Measurements from ENCODE around the gene STARD9. TPM values are rescaled to one million over a fixed set of nuclear protein-coding genes. Genes with fewer than 3 reads are reported as not detected.
A peak's percentile ranks its signal among the peaks of the same experiment; 100 is the strongest.

The STARD9 gene
- total and polyA plus RNA-seq, 9 of the 15 experiments (the other 6 are each of a cell fraction or from before 2014, with no cell fraction given), result 0.45 to 6.0 (median 3.6) TPM

GRCh38 chr15:42628761-42629160, 53.4 kb downstream of the STARD9 start (continued):
- TF ChIP-seq THAP7 (CRISPR knock-in tag; IDR thresholded peaks at IDR 0.05) (no peak), CBX2 (IDR thresholded peaks at IDR 0.05; ENCODE audit: insufficient read depth, low read length, poor library complexity, severe bottlenecking) (no peak), BRF1 (IDR thresholded peaks at IDR 0.05; ENCODE audit: borderline replicate concordance, extremely low read depth, insufficient read length) (no peak)

- BruUV-seq (replicated peaks), result no TSS peak
- intact Hi-C loops (cut with micrococcal nuclease) (no loop called here), in situ Hi-C loops (cut with MboI) (no loop called here)
- H4K20me1 ChIP-seq (replicated peaks; ENCODE audit: control insufficient read depth, insufficient read depth, low read length), result no peaks in the 10 kb centered on the region
- no peak overlapping the region for H3K4me2 ChIP-seq (ENCODE audit: insufficient read depth, low read length)
- H2AFZ ChIP-seq (ENCODE audit: low read depth, low read length), result no peak overlapping the region
- no peaks in the 10 kb centered on the region for H3K9me3 ChIP-seq (replicated peaks; ENCODE audit: control insufficient read depth, insufficient read depth, low read depth, low read length)
- ChIA-PET CTCF (ENCODE audit: low intra/inter-chr PET ratio) (no interaction called here), POLR2A (interaction anchor here (0.6 to 2.2 kb wide), 3 partner anchors 10 to 145 kb away, joined by 3 to 8 read pairs (median 4); no protein-coding TSS in a partner anchor)
- DNase-seq (ENCODE audit: extremely low read depth in 1 of 4, low spot score in 3 of 4) (no peak), ATAC-seq (no peak), FAIRE-seq (peak; percentile 6)
- H3K4me1 ChIP-seq (replicated peaks in 1 of 2; ENCODE audit: control insufficient read depth in 2 of 2, insufficient read depth in 2 of 2, low read length in 2 of 2), result no peaks in the 10 kb centered on the region; a peak in 1 of 5 replicates
- H3K9ac ChIP-seq (ENCODE audit: insufficient read depth in 1 of 2, low read depth in 2 of 2, low read length in 2 of 2), result no peak overlapping the region
- no peaks in the 10 kb centered on the region for H3K36me3 ChIP-seq (ENCODE audit: control insufficient read depth, insufficient read depth, low read length)
- H3K27ac ChIP-seq (ENCODE audit: extremely low read depth, low read depth, low read length), result no peak overlapping the region
- TF ChIP-seq C11orf30 (IDR thresholded peaks at IDR 0.05; ENCODE audit: low read depth) (peak; percentile 73; the same call in 1 of the 2 replicates), BCLAF1 (IDR thresholded peaks at IDR 0.05; ENCODE audit: borderline replicate concordance in 1 of 2, control insufficient read depth in 1 of 2, low read depth in 2 of 2, low read length in 1 of 2) (no peak), KDM5B (IDR thresholded peaks at IDR 0.05; ENCODE audit: insufficient replicate concordance, low read depth, low read length) (no peak), ZNF780A (CRISPR knock-in tag; IDR thresholded peaks at IDR 0.05) (no peak), MAFG (tag; conservative IDR thresholded peaks at IDR 0.05) (peak; percentile 48; the same call in 1 of the 2 replicates), ZNF316 (IDR thresholded peaks at IDR 0.05) (peak; percentile 88), NR2C2 (CRISPR knock-in tag; IDR thresholded peaks at IDR 0.05) (no peak), NR2C2 (tag; IDR thresholded peaks at IDR 0.05) (no peak), EHMT2 (IDR thresholded peaks at IDR 0.05) (0 out of 2 replicates have a peak, but pooled peaks have one; percentile 14), NKRF (IDR thresholded peaks at IDR 0.05; ENCODE audit: borderline replicate concordance) (0 out of 2 replicates have a peak, but pooled peaks have one; percentile 21), ILF3 (IDR thresholded peaks at IDR 0.05; ENCODE audit: borderline replicate concordance) (no peak)
- 23% methylated on average over 1 of the region's 1 CpG for WGBS (ENCODE audit: insufficient coverage, low coverage, missing lambda C conversion rate)
- H3K79me2 ChIP-seq (ENCODE audit: control insufficient read depth, insufficient read depth, low read length), result no peaks in the 10 kb centered on the region
- no peaks in the 10 kb centered on the region for H3K27me3 ChIP-seq (ENCODE audit: control insufficient read depth in 2 of 2, insufficient read depth in 2 of 2, low read length in 2 of 2)
- no peak overlapping the region for H3K4me3 ChIP-seq
- H3K9me1 ChIP-seq (ENCODE audit: control insufficient read depth, insufficient read depth, low read length), result no peaks in the 10 kb centered on the region
These were observed 56.8 kb downstream of the STARD9 start for GRCh38 chr15:42632105-42632675.
